HG02759 (cell line): ENCODE measurements around the gene CMYA5.
"Not testable (repeated sequence)": the region's sequence is repeated elsewhere in the genome, so short reads cannot be mapped to it uniquely, and the experiment has no call there.

Experiments
- ATAC-seq: cut with Tn5 transposase; IDR thresholded peaks from one replicate; pipeline ENCODE4 v1.9.1; 2021; ENCODE audit warnings: mild to moderate bottlenecking, moderate library complexity; ENCODE audit not compliant: unreplicated experiment

CMYA5 gene

GRCh38 chr5:79702606-79703380 lies 13.2 kb downstream of the CMYA5 start:
- no peak for ATAC-seq

- ATAC-seq, result no peak
These were observed 13.7 kb downstream of the CMYA5 start for GRCh38 chr5:79703381-79703645.

GRCh38 chr5:79704553-79704952 lies 14.9 kb downstream of the CMYA5 start:
- no peak for ATAC-seq

GRCh38 chr5:79705632-79706031 lies 16.0 kb downstream of the CMYA5 start:
- no peak for ATAC-seq

GRCh38 chr5:79706317-79706716 lies 16.7 kb downstream of the CMYA5 start:
- not testable (repeated sequence) for ATAC-seq

GRCh38 chr5:79707535-79707934 lies 17.9 kb downstream of the CMYA5 start:
- no peak for ATAC-seq

- ATAC-seq, result no peak
These were observed 23.1 kb downstream of the CMYA5 start for GRCh38 chr5:79712741-79713140.

- ATAC-seq, result no peak
These were observed 24.1 kb downstream of the CMYA5 start for GRCh38 chr5:79713727-79714126.

- no peak for ATAC-seq
These were observed 27.2 kb downstream of the CMYA5 start for GRCh38 chr5:79716839-79717238.

- ATAC-seq, result no peak
These were observed 30.5 kb downstream of the CMYA5 start for GRCh38 chr5:79720096-79720495.

GRCh38 chr5:79727451-79728355 lies 38.1 kb downstream of the CMYA5 start:
- ATAC-seq, result no peak

- ATAC-seq, result no peak
These were observed 38.8 kb downstream of the CMYA5 start for GRCh38 chr5:79728396-79728795.

GRCh38 chr5:79729679-79730078 lies 40.0 kb downstream of the CMYA5 start:
- ATAC-seq, result no peak

GRCh38 chr5:79730564-79730963 lies 40.9 kb downstream of the CMYA5 start:
- ATAC-seq, result no peak

GRCh38 chr5:79731775-79732174 lies 42.1 kb downstream of the CMYA5 start:
- ATAC-seq, result no peak

- ATAC-seq, result no peak
These were observed 47.2 kb downstream of the CMYA5 start for GRCh38 chr5:79736528-79737514.

- no peak for ATAC-seq
These were observed 48.7 kb downstream of the CMYA5 start for GRCh38 chr5:79738349-79738748.

- ATAC-seq, result no peak
These were observed 53.0 kb downstream of the CMYA5 start for GRCh38 chr5:79742549-79743136.

GRCh38 chr5:79743846-79744605 lies 54.4 kb downstream of the CMYA5 start:
- ATAC-seq, result no peak

- no peak for ATAC-seq
These were observed 55.6 kb downstream of the CMYA5 start for GRCh38 chr5:79745255-79745654.
